Stimulated activated CD4-positive, alpha-beta T cell treated with anti-CD3 and anti-CD28 coated beads, Interleukin-12 subunit alpha, Interleukin-12 subunit beta, amount 100 ng/mL, for 4 hours (primary cell): ENCODE data around the gene UBE2A.

Experiments used
- DNase-seq: peaks from one replicate; pipeline ENCODE4 v3.0.0-alpha.2; 2020

Gene UBE2A

GRCh38 chrX:119574394-119575266 lies at the start of gene UBE2A:
UBE2A (plus strand) TSS chrX:119574563; CDS start chrX:119574712, 149 bp downstream.
- peak; percentile 84 for DNase-seq

GRCh38 chrX:119529345-119530276 lies 44.8 kb upstream of the UBE2A start:
- no peak for DNase-seq

GRCh38 chrX:119537487-119537886 lies 36.9 kb upstream of the UBE2A start:
- no peak for DNase-seq

GRCh38 chrX:119539872-119540271 lies 34.5 kb upstream of the UBE2A start:
- no peak for DNase-seq

- no peak for DNase-seq
Measured at GRCh38 chrX:119541188-119541587, 33.2 kb upstream of the UBE2A start.

GRCh38 chrX:119549327-119550016 lies 24.9 kb upstream of the UBE2A start:
- no peak for DNase-seq

GRCh38 chrX:119552508-119552907 lies 21.9 kb upstream of the UBE2A start:
- no peak for DNase-seq

GRCh38 chrX:119565107-119565663 lies 9.2 kb upstream of the UBE2A start, which contains the start of gene STEEP1:
STEEP1 (minus strand) TSS chrX:119565409; CDS start chrX:119565355, 54 bp downstream.
- peak; percentile 78 for DNase-seq

GRCh38 chrX:119570351-119570835 lies 4.0 kb upstream of the UBE2A start:
- DNase-seq: no peak

- DNase-seq: no peak
Measured at GRCh38 chrX:119573222-119573621, 1.1 kb upstream of the UBE2A start.

GRCh38 chrX:119573840-119574393 lies 446 bp upstream of the UBE2A start:
- DNase-seq: no peak

GRCh38 chrX:119579414-119579813 lies 5.1 kb downstream of the UBE2A start:
- DNase-seq: no peak

- no peak for DNase-seq
Measured at GRCh38 chrX:119583431-119584059, 9.2 kb downstream of the UBE2A start.

GRCh38 chrX:119589810-119590209 lies 15.4 kb downstream of the UBE2A start:
- DNase-seq: no peak

- no peak for DNase-seq
Measured at GRCh38 chrX:119602701-119603255, 28.4 kb downstream of the UBE2A start.

- no peak for DNase-seq
Measured at GRCh38 chrX:119604766-119605463, 30.6 kb downstream of the UBE2A start.

GRCh38 chrX:119605464-119606279 lies 31.3 kb downstream of the UBE2A start:
- peak; percentile 37 for DNase-seq

GRCh38 chrX:119606280-119607017 lies 32.1 kb downstream of the UBE2A start, which contains the start of gene NKRF:
NKRF (minus strand) TSS chrX:119606424.
- DNase-seq: peak; percentile 87

- no peak for DNase-seq
Measured at GRCh38 chrX:119607018-119607389, 32.6 kb downstream of the UBE2A start.
